ENCODE results near the gene PSG4. TPM values are rescaled to one million over a fixed set of nuclear protein-coding genes. Genes with fewer than 3 reads are reported as not detected.
"Not testable (repeated sequence)": the region's sequence is repeated elsewhere in the genome, so short reads cannot be mapped to it uniquely, and the experiment has no call there.

Gene PSG4
- total RNA-seq (2014; rRNA removed; shearing (Covaris generic)), result 3.3 and 4.6 TPM in 2 replicates

GRCh38 chr19:43205471-43206105, at the start of gene PSG4:
Gene PSG4, minus strand, starts transcription at chr19:43205638. Its CDS starts 102 bp downstream, at chr19:43205536.
- not testable (repeated sequence) for DNase-seq (ENCODE audit: low read depth)

DNA sequence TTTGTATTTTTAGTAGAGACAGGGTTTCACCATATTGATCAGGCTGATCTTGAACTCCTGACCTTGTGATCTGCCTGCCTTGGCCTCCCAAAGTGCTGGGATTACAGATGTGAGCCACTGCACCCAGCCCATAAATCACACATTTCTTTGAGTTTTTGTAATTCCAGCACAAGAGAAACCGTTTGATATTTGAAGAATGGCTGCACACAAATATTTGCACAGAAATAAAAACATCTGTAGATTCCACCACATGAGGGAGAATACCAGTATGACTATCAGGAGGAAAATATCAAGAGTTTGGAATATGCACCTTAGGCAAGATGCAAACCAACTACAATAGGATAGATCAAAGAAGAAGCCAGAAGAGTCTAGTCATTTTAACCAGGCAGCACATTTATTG, 46.0 kb upstream of the PSG4 start:
- not testable (repeated sequence) for DNase-seq (ENCODE audit: low read depth)

- DNase-seq (ENCODE audit: low read depth), result not testable (repeated sequence)
Measured at GRCh38 chr19:43250296-43250695, 44.9 kb upstream of the PSG4 start.

- DNase-seq (ENCODE audit: low read depth), result peak; percentile 73
Measured at GRCh38 chr19:43248635-43249002, 43.2 kb upstream of the PSG4 start.

GRCh38 chr19:43247243-43247880, 41.9 kb upstream of the PSG4 start:
- peak; percentile 28 for DNase-seq (ENCODE audit: low read depth)

DNA sequence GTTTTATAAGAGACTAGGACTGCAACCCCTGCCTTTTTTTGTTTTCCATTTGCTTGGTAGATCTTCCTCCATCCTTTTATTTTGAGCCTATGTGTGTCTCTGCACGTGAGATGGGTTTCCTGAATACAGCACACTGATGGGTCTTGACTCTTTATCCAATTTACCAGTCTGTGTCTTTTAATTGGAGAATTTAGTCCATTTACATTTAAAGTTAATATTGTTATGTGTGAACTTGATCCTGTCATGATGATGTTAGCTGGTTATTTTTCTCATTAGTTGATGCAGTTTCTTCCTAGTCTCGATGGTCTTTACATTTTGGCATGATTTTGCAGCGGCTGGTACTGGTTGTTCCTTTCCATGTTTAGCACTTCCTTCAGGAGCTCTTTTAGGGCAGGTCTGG, 40.4 kb upstream of the PSG4 start:
- DNase-seq (ENCODE audit: low read depth), result not testable (repeated sequence)

GRCh38 chr19:43242211-43242610, 36.8 kb upstream of the PSG4 start:
- not testable (repeated sequence) for DNase-seq (ENCODE audit: low read depth)

DNA sequence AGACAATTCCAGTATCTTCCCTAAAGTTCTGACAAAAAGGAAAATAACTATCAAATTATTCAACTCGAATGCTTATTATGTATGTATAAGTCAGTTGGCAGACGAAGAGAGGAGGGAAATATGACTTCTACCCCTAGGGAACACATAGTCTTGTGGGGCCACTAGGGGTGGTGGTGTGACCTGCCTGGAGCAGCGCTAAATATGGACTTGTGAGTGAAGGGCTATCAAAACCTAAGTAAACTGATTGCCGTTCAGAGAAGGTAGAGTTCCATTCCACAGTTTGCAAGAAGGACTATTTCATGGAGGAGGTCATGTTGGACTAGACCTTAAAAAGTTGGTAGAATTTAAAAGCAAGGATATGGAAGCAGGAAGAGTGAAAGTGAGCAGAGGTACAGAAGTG, 32.8 kb upstream of the PSG4 start:
- peak; percentile 26 for DNase-seq (ENCODE audit: low read depth)

- DNase-seq (ENCODE audit: low read depth), result peak; percentile 62
Measured at GRCh38 chr19:43235686-43236085, 30.2 kb upstream of the PSG4 start.

GRCh38 chr19:43229315-43229714, 23.9 kb upstream of the PSG4 start:
- DNase-seq (ENCODE audit: low read depth), result peak; percentile 68

DNA sequence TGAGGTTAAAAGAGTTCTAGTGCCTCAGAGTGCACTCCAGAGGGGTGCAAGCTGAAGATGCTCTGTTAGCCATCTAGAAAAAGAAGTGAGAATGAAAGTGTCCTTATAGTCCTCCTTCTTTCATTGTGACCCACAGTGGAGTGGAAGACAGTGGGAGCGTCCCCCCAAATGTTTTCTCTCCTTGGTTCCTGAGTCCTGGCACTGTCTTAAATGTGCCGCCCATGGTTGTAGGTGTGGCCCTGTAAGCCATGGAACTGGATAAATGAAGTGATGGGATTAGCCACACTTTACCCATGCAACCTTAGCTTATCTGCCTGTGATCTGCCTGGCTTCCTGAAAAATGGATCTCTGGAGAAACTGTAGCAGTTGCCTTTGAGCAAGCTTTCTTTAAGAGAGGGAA, 23.3 kb upstream of the PSG4 start:
- not testable (repeated sequence) for DNase-seq (ENCODE audit: low read depth)

DNA sequence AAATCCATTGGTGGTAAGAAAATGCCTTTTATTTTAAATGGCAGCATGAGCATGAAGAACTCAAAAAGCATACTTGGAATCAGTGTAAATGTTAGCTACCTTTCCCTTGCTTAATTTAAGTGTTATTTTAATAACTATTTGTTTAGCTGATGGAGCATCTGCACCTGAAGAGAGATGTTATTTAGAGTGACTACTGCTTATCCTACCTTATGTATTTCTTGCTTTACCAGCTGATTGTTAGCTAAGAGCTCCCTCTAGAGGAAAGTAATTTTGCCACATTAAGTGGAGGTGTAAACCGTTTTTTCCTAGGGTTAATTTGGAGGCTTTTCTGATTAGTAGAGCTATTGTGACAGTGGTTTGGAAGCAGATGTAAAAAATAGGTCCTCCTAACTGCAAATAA, 21.5 kb upstream of the PSG4 start:
- not testable (repeated sequence) for DNase-seq (ENCODE audit: low read depth)

DNA sequence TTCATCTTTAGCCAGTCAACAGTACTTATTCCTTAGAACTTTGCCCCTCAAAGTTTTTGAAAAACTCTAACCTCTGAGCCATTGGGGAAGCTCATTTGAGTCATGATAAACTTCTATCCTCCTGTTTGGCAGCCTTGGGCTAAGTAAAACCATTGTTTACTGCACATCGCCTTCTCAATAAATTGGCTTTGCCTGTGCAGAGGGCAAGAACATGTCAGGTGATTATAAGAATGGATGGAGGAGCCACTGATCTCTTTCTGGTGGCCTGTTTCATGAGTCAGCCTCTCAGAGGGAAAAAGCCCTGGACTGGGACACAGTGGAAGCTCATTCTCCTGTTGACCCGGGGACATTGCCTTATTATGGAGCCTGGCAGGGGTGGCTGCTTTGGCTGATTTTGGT, 19.4 kb upstream of the PSG4 start:
- DNase-seq (ENCODE audit: low read depth), result peak; percentile 35

DNA sequence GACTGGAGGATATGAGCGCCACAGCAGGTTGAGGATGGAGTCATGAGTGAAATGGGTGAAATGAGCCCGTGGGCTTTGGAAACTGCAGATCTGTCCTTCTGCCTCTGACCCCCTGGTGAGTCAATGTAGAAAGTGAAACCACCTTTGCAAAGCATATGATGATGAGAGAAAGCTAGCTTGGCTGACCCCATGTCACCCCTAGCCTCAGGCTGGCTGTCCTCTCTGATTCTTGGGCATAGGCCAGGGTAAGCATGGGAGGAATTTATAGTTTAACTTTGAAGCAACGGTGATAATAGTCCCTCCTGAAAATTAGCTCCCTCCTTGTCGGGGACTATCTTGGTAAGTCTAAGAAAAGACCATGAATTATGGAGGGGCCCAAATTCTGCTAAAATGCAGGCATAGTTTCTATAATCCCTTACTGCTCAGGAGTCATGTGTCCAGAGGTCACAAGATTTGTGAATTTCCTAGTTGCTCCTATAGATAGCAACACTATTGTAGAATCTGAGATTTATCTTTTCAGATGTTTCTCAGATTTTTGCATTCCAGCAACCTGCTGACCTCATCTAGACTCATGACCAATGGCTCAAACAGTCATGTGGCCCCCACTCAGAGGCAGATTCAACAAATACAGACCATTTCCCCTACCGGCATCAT, 18.9 kb upstream of the PSG4 start:
- peak; percentile 90 for DNase-seq (ENCODE audit: low read depth)

DNA sequence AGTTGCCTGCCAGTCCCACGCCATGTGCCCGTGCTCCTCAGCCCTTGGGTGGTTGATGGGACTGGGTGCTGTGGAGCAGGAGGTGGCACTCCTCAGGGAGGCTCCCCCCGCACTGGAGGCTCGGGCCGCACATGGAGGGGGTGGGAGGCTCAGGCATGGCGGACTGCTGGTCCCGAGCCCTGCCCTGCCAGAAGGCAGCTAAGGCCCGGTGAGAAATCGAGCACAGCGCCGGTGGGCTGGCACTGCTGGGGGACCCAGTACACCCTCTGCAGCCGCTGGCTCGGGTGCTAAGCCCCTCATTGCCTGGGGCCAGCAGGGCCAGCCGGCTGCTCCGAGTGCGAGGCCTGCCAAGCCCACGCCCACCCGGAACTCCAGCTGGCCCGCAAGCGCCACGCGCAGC, 16.5 kb upstream of the PSG4 start:
- not testable (repeated sequence) for DNase-seq (ENCODE audit: low read depth)

DNA sequence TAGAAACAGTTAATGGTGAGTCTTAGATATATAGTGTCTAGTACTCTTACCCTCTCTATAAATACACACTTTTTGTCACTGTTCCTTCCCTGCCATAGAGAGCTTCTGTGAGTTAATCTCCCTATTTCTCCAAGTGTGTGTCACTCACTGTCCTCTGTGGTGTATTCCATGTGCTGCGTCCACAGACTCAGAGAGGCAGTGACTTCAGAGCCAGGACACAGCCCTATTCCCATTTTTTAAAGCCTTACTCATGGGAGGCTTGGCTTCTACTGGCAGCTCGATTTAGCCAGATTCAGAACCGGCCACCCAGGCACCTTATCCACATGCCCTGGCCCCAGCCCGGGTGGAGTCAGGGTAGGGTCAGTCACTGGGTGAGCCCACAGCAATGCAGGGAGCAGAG, 13.7 kb upstream of the PSG4 start:
- peak; percentile 35 for DNase-seq (ENCODE audit: low read depth)

- not testable (repeated sequence) for DNase-seq (ENCODE audit: low read depth)
Measured at GRCh38 chr19:43215881-43216280, 10.4 kb upstream of the PSG4 start.

DNA sequence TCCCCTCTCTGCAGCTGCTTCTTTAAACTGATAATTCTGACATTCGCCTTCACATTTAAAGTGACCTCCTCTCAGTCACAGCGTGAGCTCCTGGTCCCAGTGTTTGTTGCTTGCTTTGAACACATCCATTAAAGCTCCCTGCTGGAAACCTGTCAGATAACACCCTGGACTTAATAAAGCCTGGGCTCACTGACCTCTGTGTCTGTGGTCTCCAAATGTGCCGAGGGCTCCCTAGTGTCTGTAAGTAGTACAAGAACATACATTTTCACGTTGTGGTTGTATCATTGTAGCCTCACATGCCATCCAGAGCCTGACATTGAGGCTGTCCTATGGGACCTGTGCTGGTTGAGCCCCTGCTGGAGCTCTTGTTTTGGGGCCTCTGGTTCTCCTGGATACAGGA, 2.6 kb upstream of the PSG4 start:
- DNase-seq (ENCODE audit: low read depth), result no peak

- DNase-seq (ENCODE audit: low read depth), result not testable (repeated sequence)
Measured at GRCh38 chr19:43207174-43207573, 1.7 kb upstream of the PSG4 start.

- not testable (repeated sequence) for DNase-seq (ENCODE audit: low read depth)
Measured at GRCh38 chr19:43203611-43204010, 1.8 kb downstream of the PSG4 start.

GRCh38 chr19:43201891-43202290, 3.5 kb downstream of the PSG4 start:
- DNase-seq (ENCODE audit: low read depth), result not testable (repeated sequence)

DNA sequence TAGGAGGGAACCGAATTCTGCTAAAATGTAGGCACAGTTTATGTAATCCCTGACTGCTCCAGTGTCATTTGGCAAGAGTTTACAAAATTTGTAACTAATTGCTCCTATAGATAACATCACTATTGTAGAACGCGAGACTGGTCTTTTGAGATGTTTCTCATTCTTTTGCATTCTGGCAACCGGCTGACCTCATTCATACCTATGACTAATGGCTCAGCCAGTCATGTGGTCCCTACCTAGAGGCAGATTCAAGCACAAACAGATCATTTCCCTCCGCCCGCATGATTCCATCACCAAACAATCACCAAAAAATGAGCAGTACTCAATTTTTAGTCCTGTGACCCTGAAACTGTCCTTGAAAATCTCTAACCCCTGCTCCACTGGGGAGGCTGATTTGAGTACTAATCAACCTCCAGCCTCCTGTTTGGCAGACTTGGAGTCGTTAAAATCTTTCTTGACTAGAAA, 4.1 kb downstream of the PSG4 start:
- peak; percentile 57 for DNase-seq (ENCODE audit: low read depth)

All from RPMI7951 (cell line).